CD4-positive, alpha-beta T cell (primary cell): ENCODE results near the gene PRKCB. TPM values are rescaled to one million over a fixed set of nuclear protein-coding genes. Genes with fewer than 3 reads are reported as not detected.

Experiments
- ATAC-seq: fragments of 200-7000 bp; cut with Tn5 transposase; one replicate; pipeline ENCODE4 v1.10.0; 2022; ENCODE audit warnings: mild to moderate bottlenecking; ENCODE audit not compliant: poor library complexity
- CTCF ChIA-PET: fragments of 350-600 bp; sonication (Branson Sonifier 250); formaldehyde crosslinking; loops from one replicate; lab custom pipeline; 2021; ENCODE audit warnings: antibody characterized with exemption, inconsistent platforms; lab: Charles Lee
- POLR2A ChIA-PET: fragments of 350-600 bp; sonication (Branson Sonifier 250); formaldehyde crosslinking; loops from one replicate; lab custom pipeline; 2021; ENCODE audit warnings: antibody characterized with exemption, inconsistent platforms; lab: Charles Lee
- DNase-seq, 14 experiments: peaks; one replicate each; pipeline ENCODE4 v3.0.0-alpha.2; 2013 to 2020; ENCODE audit warnings: mixed read lengths in 2 of 14
- H3K27ac ChIP-seq, 2 donors: one replicate each; pipeline versions ENCODE4 v1.5.1 to v1.7.0; 2013; ENCODE audit warnings: low read length in 2 of 2, low read depth in 1 of 2, mild to moderate bottlenecking in 1 of 2
- H3K27me3 ChIP-seq, 2 experiments: 1 replicate in 1 of 2; 2 replicates in 1 of 2; pipeline versions ENCODE4 v1.6.1 to v1.7.0; 2013; ENCODE audit warnings: low read length in 2 of 2, control low read depth in 1 of 2, mild to moderate bottlenecking in 1 of 2, moderate library complexity in 1 of 2; ENCODE audit not compliant: insufficient read depth in 2 of 2, control insufficient read depth in 1 of 2
- H3K36me3 ChIP-seq: one replicate; pipeline ENCODE4 v1.6.1; 2013; ENCODE audit warnings: low read length, control low read depth; ENCODE audit not compliant: insufficient read depth
- H3K4me1 ChIP-seq: one replicate; pipeline ENCODE4 v1.6.1; 2013; ENCODE audit warnings: low read length, control low read depth; ENCODE audit not compliant: insufficient read depth
- H3K4me3 ChIP-seq: one replicate; pipeline ENCODE4 v1.5.1; 2013; ENCODE audit warnings: mild to moderate bottlenecking, low read length, moderate library complexity
- H3K9me3 ChIP-seq, 2 experiments: 1 replicate in 1 of 2; 2 replicates in 1 of 2; pipeline versions ENCODE4 v1.6.1 to v1.7.0; 2013; ENCODE audit warnings: low read length in 2 of 2, mild to moderate bottlenecking in 2 of 2, control low read depth in 1 of 2, moderate library complexity in 1 of 2; ENCODE audit not compliant: control insufficient read depth in 1 of 2, insufficient read depth in 1 of 2
- H3K27ac Mint-ChIP-seq: one replicate; pipeline ENCODE4 v1.8.0; 2020; ENCODE audit warnings: mixed read lengths
- H3K27me3 Mint-ChIP-seq: one replicate; pipeline ENCODE4 v1.8.0; 2021; ENCODE audit warnings: mixed read lengths
- H3K36me3 Mint-ChIP-seq: one replicate; pipeline ENCODE4 v1.8.0; 2021; ENCODE audit warnings: low read depth, mixed read lengths
- H3K4me1 Mint-ChIP-seq: one replicate; pipeline ENCODE4 v1.8.0; 2021; ENCODE audit warnings: low read depth, mixed read lengths
- H3K4me3 Mint-ChIP-seq: one replicate; pipeline ENCODE4 v1.8.0; 2020; ENCODE audit warnings: mild to moderate bottlenecking, mixed read lengths
- H3K9me3 Mint-ChIP-seq: one replicate; pipeline ENCODE4 v1.8.0; 2020; ENCODE audit warnings: mixed read lengths
- CTCF ChIP-seq: fragments of 200-600 bp; IDR thresholded peaks from one replicate; pipeline ENCODE4 v1.8.0; 2022; ENCODE audit warnings: antibody characterized with exemption, mild to moderate bottlenecking
- intact Hi-C, 2 experiments: fragments of 100-400 bp; cut with DNase I in 1 of 2; cut with micrococcal nuclease in 1 of 2; formaldehyde crosslinking; loops; one replicate each; pipeline versions ENCODE4 v1.15.1 to v1.9.0; 2023 to 2025; cut with DNase I, micrococcal nuclease
- total RNA-seq, 174 experiments: library from RNA in 2 of 174; stranded (reverse) in 2 of 174; gene quantifications; one replicate each; pipeline ENCODE4 v1.2.3 and lab custom pipeline; 2021 to 2026

PRKCB gene
- total RNA-seq, 2 experiments from 2014 or later, result 64.7 TPM

GRCh38 chr16:24189941-24190340, 354.2 kb downstream of the PRKCB start:
- ATAC-seq, result no peak
- no peak overlapping the region for H3K27ac Mint-ChIP-seq

GRCh38 chr16:24191876-24192402, 356.2 kb downstream of the PRKCB start:
- Histone ChIP-seq H3K27ac (no peak overlapping the region), H3K4me3 (no peak overlapping the region), H3K4me1 (no peaks in the 10 kb centered on the region), H3K9me3 (no peaks in the 10 kb centered on the region), H3K36me3 (peaks cover 43% of the 10 kb centered on the region), H3K27me3 (no peaks in the 10 kb centered on the region)
- Mint-ChIP-seq H3K27ac (no peak overlapping the region), H3K9me3 (no peaks in the 10 kb centered on the region), H3K4me1 (peaks cover 6% of the 10 kb centered on the region), H3K27me3 (no peaks in the 10 kb centered on the region), H3K4me3 (no peak overlapping the region), H3K36me3 (peaks cover 87% of the 10 kb centered on the region)
- TF ChIP-seq CTCF, result no peak
- ATAC-seq (no peak), DNase-seq (no peak)
- ChIA-PET POLR2A (no interaction called here), CTCF (no interaction called here)
- intact Hi-C loops, result no loop called here

More at GRCh38 chr16:24189941-24190340, 354.2 kb downstream of the PRKCB start:
- Histone ChIP-seq H3K9me3 (no peaks in the 10 kb centered on the region), H3K36me3 (peaks cover 47% of the 10 kb centered on the region), H3K27me3 (no peaks in the 10 kb centered on the region), H3K4me1 (no peaks in the 10 kb centered on the region), H3K4me3 (no peak overlapping the region), H3K27ac (no peak overlapping the region)
- peaks cover 6% of the 10 kb centered on the region for H3K4me1 Mint-ChIP-seq
- DNase-seq, result peak in 1 of 14 experiments; percentile 6
- TF ChIP-seq CTCF, result no peak
- CTCF ChIA-PET, result no interaction called here
- no peak overlapping the region for H3K4me3 Mint-ChIP-seq
- H3K9me3 Mint-ChIP-seq, result no peaks in the 10 kb centered on the region
- no peaks in the 10 kb centered on the region for H3K27me3 Mint-ChIP-seq
- POLR2A ChIA-PET, result no interaction called here
- H3K36me3 Mint-ChIP-seq, result peaks cover 87% of the 10 kb centered on the region
- intact Hi-C loops, result no loop called here

GRCh38 chr16:24195221-24195620, 359.4 kb downstream of the PRKCB start:
- peaks cover 44% of the 10 kb centered on the region for H3K36me3 ChIP-seq

More at GRCh38 chr16:24195221-24195620, 359.4 kb downstream of the PRKCB start:
- Histone ChIP-seq H3K9me3 (no peaks in the 10 kb centered on the region), H3K4me3 (no peak overlapping the region), H3K27me3 (no peaks in the 10 kb centered on the region), H3K27ac (no peak overlapping the region), H3K4me1 (no peaks in the 10 kb centered on the region)
- peaks cover 87% of the 10 kb centered on the region for H3K36me3 Mint-ChIP-seq
- no peaks in the 10 kb centered on the region for H3K9me3 Mint-ChIP-seq
- ATAC-seq (no peak), DNase-seq (no peak)
- ChIA-PET CTCF (no interaction called here), POLR2A (no interaction called here)
- intact Hi-C loops, result no loop called here
- H3K27ac Mint-ChIP-seq, result no peak overlapping the region
- H3K4me1 Mint-ChIP-seq, result no peaks in the 10 kb centered on the region
- no peaks in the 10 kb centered on the region for H3K27me3 Mint-ChIP-seq
- TF ChIP-seq CTCF, result no peak
- no peak overlapping the region for H3K4me3 Mint-ChIP-seq
